Measurements from ENCODE around the gene AFM. TPM values are rescaled to one million over a fixed set of nuclear protein-coding genes. Genes with fewer than 3 reads are reported as not detected.

Gene AFM
- total RNA-seq, 1 donor from 2014 or later = not detected

- Histone ChIP-seq H3K27me3 (no peaks in the 10 kb centered on the region), H3K36me3 (no peaks in the 10 kb centered on the region), H3K9me3 (no peaks in the 10 kb centered on the region), H3K4me1 (no peaks in the 10 kb centered on the region), H3K27ac (no peak overlapping the region), H3K4me3 (no peak overlapping the region)
- TF ChIP-seq, protein P1, sequence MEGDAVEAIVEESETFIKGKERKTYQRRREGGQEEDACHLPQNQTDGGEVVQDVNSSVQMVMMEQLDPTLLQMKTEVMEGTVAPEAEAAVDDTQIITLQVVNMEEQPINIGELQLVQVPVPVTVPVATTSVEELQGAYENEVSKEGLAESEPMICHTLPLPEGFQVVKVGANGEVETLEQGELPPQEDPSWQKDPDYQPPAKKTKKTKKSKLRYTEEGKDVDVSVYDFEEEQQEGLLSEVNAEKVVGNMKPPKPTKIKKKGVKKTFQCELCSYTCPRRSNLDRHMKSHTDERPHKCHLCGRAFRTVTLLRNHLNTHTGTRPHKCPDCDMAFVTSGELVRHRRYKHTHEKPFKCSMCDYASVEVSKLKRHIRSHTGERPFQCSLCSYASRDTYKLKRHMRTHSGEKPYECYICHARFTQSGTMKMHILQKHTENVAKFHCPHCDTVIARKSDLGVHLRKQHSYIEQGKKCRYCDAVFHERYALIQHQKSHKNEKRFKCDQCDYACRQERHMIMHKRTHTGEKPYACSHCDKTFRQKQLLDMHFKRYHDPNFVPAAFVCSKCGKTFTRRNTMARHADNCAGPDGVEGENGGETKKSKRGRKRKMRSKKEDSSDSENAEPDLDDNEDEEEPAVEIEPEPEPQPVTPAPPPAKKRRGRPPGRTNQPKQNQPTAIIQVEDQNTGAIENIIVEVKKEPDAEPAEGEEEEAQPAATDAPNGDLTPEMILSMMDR (IDR thresholded peaks at IDR 0.05) = no peak
- intact Hi-C loops (cut with DNase I) = no loop called here
- no peak for DNase-seq (ENCODE audit: low spot score in 2 of 2)
Measured at GRCh38 chr4:73439445-73439844, 42.1 kb upstream of the AFM start.

GRCh38 chr4:73439991-73440390, 41.6 kb upstream of the AFM start:
- H3K27ac ChIP-seq = no peak overlapping the region
- no peak for DNase-seq (ENCODE audit: low spot score in 2 of 2)
- no peaks in the 10 kb centered on the region for H3K36me3 ChIP-seq
- H3K4me3 ChIP-seq = no peak overlapping the region
- no peaks in the 10 kb centered on the region for H3K27me3 ChIP-seq
- intact Hi-C loops (cut with DNase I) = no loop called here
- no peaks in the 10 kb centered on the region for H3K4me1 ChIP-seq
- H3K9me3 ChIP-seq = no peaks in the 10 kb centered on the region
- TF ChIP-seq, protein P1 (IDR thresholded peaks at IDR 0.05) = no peak

GRCh38 chr4:73440653-73441052, 40.9 kb upstream of the AFM start:
- Histone ChIP-seq H3K4me3 (no peak overlapping the region), H3K4me1 (no peaks in the 10 kb centered on the region), H3K9me3 (no peaks in the 10 kb centered on the region), H3K27me3 (no peaks in the 10 kb centered on the region), H3K36me3 (no peaks in the 10 kb centered on the region), H3K27ac (no peak overlapping the region)
- DNase-seq (ENCODE audit: low spot score in 2 of 2) = no peak
- TF ChIP-seq, protein P1 (IDR thresholded peaks at IDR 0.05) = no peak
- intact Hi-C loops (cut with DNase I) = no loop called here

DNA sequence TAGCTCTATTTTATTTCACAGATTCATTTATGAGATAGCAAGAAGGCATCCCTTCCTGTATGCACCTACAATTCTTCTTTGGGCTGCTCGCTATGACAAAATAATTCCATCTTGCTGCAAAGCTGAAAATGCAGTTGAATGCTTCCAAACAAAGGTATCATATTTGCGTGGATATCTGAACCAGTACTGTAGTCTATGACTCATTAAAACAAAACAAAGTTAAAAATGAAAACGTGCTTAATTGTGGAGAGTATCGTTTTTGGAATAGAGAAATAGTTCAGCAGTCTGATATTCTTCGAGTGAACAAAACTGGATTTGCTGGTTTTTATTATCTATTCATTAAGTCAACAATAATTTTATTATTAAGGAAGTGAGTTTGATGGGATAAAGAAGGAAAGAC, 39.3 kb upstream of the AFM start:
- intact Hi-C loops (cut with DNase I) = no loop called here
- no peaks in the 10 kb centered on the region for H3K36me3 ChIP-seq
- no peak overlapping the region for H3K4me3 ChIP-seq
- no peaks in the 10 kb centered on the region for H3K9me3 ChIP-seq
- TF ChIP-seq, protein P1 (IDR thresholded peaks at IDR 0.05) = no peak
- no peaks in the 10 kb centered on the region for H3K4me1 ChIP-seq
- no peaks in the 10 kb centered on the region for H3K27me3 ChIP-seq
- no peak overlapping the region for H3K27ac ChIP-seq
- no peak for DNase-seq (ENCODE audit: low spot score in 2 of 2)

- Histone ChIP-seq H3K36me3 (no peaks in the 10 kb centered on the region), H3K27ac (no peak overlapping the region), H3K27me3 (no peaks in the 10 kb centered on the region), H3K4me3 (no peak overlapping the region), H3K9me3 (no peaks in the 10 kb centered on the region), H3K4me1 (no peaks in the 10 kb centered on the region)
- intact Hi-C loops (cut with DNase I) = no loop called here
- DNase-seq (ENCODE audit: low spot score in 2 of 2) = no peak
- TF ChIP-seq, protein P1 (IDR thresholded peaks at IDR 0.05) = no peak
Measured at GRCh38 chr4:73443224-73443623, 38.3 kb upstream of the AFM start.

All from ascending aorta (tissue), 2 donors.